ENCODE results near the gene PHF12. TPM values are rescaled to one million over a fixed set of nuclear protein-coding genes. Genes with fewer than 3 reads are reported as not detected.
"Not testable (repeated sequence)": the region's sequence is repeated elsewhere in the genome, so short reads cannot be mapped to it uniquely, and the experiment has no call there.

PHF12 gene
- polyA plus RNA-seq, 1 experiment, result 16.5 TPM

DNA sequence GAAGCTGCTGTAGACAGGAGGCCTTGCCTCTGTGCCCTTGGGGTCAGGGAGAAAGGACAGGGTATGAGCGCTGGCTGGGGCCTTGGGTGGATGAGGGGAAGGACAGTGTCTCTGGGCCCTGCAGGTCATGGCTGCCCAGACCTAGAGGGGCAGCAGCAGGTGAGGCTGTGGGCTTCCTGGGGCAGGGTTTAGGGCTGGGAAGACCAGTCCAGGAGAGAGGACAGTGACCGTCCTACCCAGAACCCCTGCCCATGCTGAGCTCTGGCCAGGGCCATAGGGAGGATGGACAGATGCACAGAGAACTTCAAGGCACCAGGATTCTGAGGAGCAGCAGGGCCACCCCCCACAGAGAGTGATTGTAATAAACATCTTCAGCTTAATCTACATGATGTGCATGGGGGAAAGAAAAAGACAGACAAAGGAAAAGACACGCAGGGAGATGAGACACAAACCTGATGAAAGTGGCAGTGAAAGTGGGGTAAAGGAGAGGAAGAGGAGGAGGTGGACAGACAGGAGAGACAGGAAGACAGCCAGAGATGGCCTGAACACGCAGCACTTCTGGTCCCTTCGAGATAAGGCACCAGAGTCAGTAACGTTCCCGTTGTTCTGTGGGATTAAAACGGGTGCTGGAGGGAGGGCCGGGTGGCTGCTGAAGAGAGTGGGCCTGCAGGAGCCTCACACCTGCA, 71.3 kb downstream of the PHF12 start:
- no peak for DNase-seq (ENCODE audit: low read depth)
- POLR2A ChIA-PET, result no interaction called here
- Histone ChIP-seq H3K36me3 (ENCODE audit: control insufficient read depth, insufficient read depth, low read length) (peaks cover 47% of the 10 kb centered on the region), H3K27me3 (ENCODE audit: control insufficient read depth, insufficient read depth, low read length) (no peaks in the 10 kb centered on the region), H3K4me3 (ENCODE audit: low read depth, low read length) (no peak overlapping the region)
- CTCF ChIA-PET, result interaction anchor here (0.6 to 2.4 kb wide), 6 partner anchors 11 to 154 kb away, joined by 3 to 17 read pairs (median 4); partner anchors contain the start of gene TLCD1
- TF ChIP-seq, protein P1, sequence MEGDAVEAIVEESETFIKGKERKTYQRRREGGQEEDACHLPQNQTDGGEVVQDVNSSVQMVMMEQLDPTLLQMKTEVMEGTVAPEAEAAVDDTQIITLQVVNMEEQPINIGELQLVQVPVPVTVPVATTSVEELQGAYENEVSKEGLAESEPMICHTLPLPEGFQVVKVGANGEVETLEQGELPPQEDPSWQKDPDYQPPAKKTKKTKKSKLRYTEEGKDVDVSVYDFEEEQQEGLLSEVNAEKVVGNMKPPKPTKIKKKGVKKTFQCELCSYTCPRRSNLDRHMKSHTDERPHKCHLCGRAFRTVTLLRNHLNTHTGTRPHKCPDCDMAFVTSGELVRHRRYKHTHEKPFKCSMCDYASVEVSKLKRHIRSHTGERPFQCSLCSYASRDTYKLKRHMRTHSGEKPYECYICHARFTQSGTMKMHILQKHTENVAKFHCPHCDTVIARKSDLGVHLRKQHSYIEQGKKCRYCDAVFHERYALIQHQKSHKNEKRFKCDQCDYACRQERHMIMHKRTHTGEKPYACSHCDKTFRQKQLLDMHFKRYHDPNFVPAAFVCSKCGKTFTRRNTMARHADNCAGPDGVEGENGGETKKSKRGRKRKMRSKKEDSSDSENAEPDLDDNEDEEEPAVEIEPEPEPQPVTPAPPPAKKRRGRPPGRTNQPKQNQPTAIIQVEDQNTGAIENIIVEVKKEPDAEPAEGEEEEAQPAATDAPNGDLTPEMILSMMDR (IDR thresholded peaks at IDR 0.05; ENCODE audit: insufficient read depth, low read depth, low read length), result no peak

DNA sequence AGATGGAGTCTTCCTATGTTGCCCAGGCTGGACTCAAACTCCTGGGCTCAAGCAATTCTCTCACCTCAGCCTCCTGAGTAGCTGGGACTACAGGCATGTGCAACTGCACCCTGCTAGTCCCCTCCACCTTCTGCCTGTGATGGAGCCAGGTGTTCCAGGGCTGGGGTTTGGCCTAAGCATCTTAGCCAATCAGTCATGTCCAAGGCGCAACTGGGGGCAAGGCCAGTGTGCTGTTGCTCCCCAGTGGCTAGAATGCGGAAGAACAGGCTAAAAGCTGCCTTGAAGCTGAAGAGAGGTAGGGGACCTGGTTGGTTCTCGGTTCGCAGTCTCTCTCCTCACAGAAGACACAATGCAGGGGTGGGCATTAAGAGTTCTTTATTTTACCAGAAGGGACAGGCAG, 72.3 kb downstream of the PHF12 start:
- H3K36me3 ChIP-seq (ENCODE audit: control insufficient read depth, insufficient read depth, low read length), result peaks cover 39% of the 10 kb centered on the region
- no peak overlapping the region for H3K4me3 ChIP-seq (ENCODE audit: low read depth, low read length)
- ChIA-PET POLR2A (no interaction called here), CTCF (interaction anchor here (0.6 to 2.4 kb wide), 9 partner anchors 12 to 153 kb away, joined by 3 to 17 read pairs (median 3); partner anchors contain the start of gene TLCD1)
- TF ChIP-seq, protein P1 (IDR thresholded peaks at IDR 0.05; ENCODE audit: insufficient read depth, low read depth, low read length), result peak; percentile 59
- no peak for DNase-seq (ENCODE audit: low read depth)
- H3K27me3 ChIP-seq (ENCODE audit: control insufficient read depth, insufficient read depth, low read length), result no peaks in the 10 kb centered on the region

DNA sequence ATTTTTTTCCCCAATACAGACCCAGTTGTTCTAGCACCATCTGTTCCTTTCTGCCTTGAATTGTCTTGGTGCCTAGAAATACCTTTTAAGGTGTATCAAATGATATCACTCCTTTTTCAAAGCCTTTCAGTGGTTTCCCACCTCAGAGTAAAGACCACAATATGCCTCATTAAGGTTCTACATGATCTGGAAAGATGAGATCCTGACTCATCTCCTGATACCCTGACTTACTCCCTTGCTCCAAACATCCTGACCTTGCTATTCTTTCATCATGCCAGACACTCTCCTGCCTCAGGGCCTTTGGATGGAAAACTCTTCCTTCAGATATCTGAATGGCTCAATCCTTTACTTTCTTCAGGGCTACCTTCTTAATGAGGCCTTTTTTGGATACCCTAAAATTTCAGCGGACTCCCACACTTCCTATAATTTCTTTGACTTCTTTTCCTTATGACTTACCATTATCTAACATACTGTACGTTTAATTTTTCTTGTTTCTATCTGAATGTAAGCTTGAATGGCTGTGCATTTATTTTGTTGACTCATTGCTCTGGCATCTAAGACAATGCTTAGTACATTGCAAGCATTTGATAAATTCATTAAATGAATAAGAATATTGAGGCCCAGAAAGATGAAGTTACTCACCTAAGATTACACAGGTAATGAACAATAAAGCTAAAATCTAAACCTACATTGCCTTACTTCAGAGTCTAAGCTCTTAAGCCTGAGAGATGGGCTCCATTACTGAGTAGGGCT, 73.0 kb downstream of the PHF12 start:
- POLR2A ChIA-PET, result no interaction called here
- CTCF ChIA-PET, result interaction anchor here (1.3 to 2.4 kb wide), 3 partner anchors 21 to 152 kb away, joined by 3 to 17 read pairs (median 11); partner anchors contain the start of gene TLCD1
- H3K36me3 ChIP-seq (ENCODE audit: control insufficient read depth, insufficient read depth, low read length), result peaks cover 35% of the 10 kb centered on the region

DNA sequence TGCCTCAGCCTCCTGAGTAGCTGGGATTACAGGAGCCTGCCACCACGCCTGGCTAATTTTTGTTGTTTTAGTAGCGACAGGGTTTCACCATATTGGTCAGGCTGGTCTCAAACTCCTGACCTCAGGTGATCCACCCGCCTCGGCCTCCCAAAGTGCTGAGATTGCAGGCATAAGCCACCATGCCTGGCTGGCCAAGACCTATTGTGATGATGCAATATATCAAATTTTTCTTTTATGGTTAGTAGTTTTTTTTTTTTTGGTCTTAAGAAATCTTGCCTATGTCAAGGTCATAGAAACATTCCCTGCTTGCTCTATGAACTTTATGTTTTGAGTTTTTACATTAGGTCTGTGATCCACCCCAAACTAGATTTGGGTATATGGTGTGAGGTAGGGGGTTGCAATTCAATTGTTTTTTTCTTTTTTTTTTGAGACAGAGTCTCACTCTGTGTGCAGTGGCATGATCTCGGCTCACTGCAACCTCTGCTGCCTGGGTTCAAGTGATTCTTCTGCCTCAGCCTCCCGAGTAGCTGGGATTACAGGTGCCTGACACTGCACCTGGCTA, 74.1 kb downstream of the PHF12 start:
- CTCF ChIA-PET, result interaction anchor here (0.8 to 2.4 kb wide), 2 partner anchors 127 to 151 kb away, joined by 3 to 11 read pairs; partner anchors contain the start of gene TLCD1
- DNase-seq (ENCODE audit: low read depth); H3K27me3 ChIP-seq (ENCODE audit: control insufficient read depth, insufficient read depth, low read length): not testable (repeated sequence)

More for the DNA sequence above, 73.0 kb downstream of the PHF12 start:
- Histone ChIP-seq H3K4me3 (ENCODE audit: low read depth, low read length) (no peak overlapping the region), H3K27me3 (ENCODE audit: control insufficient read depth, insufficient read depth, low read length) (no peaks in the 10 kb centered on the region)
- TF ChIP-seq, protein P1 (IDR thresholded peaks at IDR 0.05; ENCODE audit: insufficient read depth, low read depth, low read length), result no peak
- no peak for DNase-seq (ENCODE audit: low read depth)

DNA sequence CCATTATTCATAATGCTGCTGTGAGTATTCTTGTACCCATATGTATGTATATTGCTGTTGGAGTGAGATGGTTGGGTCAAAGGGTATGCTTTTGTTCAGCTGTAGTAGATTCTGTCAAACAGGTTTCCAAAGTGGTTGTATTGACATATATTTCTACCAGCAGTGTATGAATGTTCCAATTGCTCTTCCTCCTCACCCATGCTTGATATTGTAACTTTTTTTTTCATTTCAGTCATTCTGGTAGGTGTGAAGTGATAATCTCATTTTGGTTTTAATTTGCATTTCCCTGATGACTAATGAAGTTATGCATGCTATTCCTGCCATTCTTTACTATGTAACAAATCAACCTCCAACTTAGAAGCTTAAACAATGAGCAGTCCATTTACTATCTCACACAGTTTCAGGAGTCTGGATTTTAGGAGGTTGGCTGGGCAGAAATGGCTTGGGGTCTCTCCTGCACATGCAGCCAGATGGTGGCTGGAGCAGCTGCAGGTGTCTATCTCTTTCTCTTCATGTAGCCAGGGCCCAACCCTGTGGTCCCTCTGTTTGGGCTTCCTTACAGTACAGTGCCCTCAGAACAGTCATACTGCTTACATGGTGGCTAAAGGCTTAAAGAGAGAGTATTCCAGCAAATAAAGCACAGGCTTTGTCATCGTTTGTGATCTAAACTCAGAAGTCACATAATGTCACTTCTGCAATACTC, 75.3 kb downstream of the PHF12 start:
- Histone ChIP-seq H3K27me3 (ENCODE audit: control insufficient read depth, insufficient read depth, low read length) (no peaks in the 10 kb centered on the region), H3K4me3 (ENCODE audit: low read depth, low read length) (no peak overlapping the region), H3K36me3 (ENCODE audit: control insufficient read depth, insufficient read depth, low read length) (peaks cover 20% of the 10 kb centered on the region)
- DNase-seq (ENCODE audit: low read depth), result no peak
- ChIA-PET CTCF (no interaction called here), POLR2A (no interaction called here)
- TF ChIP-seq, protein P1 (IDR thresholded peaks at IDR 0.05; ENCODE audit: insufficient read depth, low read depth, low read length), result no peak

More for the DNA sequence above, 74.1 kb downstream of the PHF12 start:
- H3K36me3 ChIP-seq (ENCODE audit: control insufficient read depth, insufficient read depth, low read length), result peaks cover 28% of the 10 kb centered on the region
- H3K4me3 ChIP-seq (ENCODE audit: low read depth, low read length); POLR2A ChIA-PET: not testable (repeated sequence)

Data from BJ (cell line).